Activated T-cell treated with anti-CD3 and anti-CD28 coated beads for 48 hours (primary cell): ENCODE data around the gene AOPEP.

ENCODE experiments used
- DNase-seq: peaks from one replicate; pipeline ENCODE4 v3.0.0-alpha.2; 2020; ENCODE audit warnings: low read depth

Gene AOPEP

DNA sequence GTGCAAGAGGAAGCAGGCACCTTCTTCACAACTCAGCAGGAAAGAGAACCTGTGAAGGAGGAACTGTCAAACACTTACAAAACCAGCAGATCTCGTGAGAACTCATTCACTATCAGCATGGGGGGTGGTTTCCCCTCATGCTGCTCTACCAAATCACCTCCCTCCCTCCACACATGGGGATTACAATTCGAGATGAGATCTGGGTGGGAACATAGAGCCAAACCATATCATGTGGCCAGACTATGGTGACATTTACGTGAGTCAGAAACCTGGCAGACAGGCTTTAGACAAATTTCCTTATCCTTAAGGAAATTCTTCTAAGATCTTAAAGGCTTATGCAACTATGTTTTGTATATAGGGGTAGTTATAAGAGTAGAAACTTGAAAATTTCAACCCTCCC, 8.7 kb upstream of the AOPEP start:
- DNase-seq: no peak

DNA sequence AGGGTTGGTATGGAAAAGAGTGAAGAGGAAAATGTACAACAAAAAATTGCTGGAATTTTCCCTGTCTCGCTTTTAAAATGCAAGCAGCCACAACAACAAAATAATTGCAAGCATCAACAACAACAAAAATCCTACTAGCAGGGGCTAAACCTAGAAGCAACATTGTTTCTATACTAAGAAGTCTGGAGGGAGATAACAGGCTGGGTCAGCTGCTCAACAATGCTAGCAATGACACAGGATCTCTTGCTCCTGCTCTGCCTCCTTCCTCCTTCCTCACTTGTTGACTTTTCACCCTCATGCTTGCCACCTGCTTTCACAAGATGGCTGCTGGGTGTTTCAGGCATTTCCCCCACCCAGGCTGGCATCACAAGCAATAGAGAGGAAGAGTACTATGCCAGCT, 7.6 kb upstream of the AOPEP start:
- DNase-seq: no peak

DNA sequence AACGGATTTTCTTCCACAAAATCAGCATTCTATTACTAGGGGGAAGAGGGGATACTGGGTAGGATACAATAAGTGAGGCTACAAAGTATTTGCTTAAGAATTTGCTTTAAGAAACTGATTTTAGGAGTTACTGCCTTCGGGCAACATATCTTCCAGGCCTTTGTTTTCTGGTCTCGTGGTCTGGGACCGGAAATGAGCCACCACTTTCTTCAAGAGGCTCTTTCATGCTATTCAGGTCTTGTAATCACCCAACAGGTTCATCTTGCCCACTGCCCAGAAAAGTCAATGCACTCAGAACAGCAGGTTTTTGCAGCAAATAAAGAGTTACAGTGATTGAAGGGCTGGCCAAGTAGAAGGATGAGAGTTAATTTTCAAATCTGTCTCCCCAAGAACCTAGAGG, 6.6 kb upstream of the AOPEP start:
- no peak for DNase-seq

DNA sequence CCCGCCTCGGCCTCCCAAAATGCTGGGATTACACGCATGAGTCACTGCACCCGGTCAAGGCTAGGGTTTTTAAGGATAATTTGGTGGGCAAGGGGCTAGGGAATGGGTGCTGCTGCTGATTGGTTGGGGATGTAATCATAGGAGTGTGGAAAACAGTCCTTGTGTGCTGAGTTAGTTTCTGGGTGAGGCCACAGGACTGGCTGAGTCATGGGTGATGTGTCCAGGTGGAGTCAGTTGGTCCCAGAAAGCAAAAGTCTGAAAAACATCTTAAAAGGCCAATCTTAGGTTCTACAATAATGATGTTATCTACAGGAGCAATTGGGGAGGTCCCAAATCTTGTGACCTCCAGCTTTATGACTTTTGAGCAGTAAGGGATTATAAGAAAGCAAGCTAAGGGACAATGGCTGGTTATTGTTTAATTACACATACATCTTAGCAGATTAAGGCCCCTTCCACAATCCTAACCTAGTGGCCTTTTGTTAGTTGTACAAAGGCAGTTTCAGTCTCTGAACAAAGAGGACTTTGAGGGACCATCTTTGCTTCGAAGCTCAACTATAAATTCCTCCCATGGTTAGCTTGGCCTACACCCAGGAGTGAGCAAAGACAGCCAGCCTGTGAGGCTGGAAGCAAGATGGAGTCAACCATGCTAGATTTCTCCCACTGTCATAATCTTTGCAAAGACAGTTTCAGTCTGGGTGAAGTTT, 5.5 kb upstream of the AOPEP start:
- no peak for DNase-seq

DNA sequence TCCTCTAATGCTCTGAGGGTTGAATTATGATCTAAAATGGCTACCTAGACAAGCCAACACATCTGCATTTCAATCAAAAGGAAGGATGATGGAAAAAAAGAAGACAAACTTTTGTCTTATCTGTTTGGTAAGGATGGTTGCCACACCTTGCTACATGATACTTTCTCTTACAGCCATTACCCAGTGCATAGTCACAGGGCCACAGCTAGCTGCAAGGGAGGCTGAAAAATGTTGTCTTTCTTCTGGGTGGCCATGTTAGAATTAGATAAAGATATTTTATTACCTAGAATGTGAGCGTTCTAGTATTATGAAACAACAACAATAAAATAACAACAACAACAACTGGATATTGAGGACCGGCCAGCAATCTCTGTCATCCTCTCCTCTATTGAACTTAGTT, 4.7 kb upstream of the AOPEP start:
- DNase-seq: no peak

DNA sequence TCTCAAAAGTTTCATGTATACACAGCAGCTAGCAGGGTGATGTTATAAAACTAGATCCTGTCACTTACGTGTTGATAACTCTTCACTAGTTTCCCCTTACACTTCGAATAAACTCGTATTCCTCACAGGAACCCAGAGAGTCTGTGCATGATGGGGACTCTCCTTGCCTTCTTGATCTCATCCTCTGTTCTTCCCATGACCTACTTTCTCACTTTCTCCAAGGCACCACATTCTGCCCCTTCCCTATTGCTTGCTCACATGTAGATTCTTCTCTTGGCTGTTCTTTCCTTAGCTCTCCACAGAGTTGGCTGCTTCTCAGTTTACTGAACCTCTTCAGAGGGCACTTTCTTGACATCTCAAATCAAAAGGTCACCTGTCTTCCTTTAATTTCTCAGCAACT, 1.2 kb upstream of the AOPEP start:
- DNase-seq: no peak

DNA sequence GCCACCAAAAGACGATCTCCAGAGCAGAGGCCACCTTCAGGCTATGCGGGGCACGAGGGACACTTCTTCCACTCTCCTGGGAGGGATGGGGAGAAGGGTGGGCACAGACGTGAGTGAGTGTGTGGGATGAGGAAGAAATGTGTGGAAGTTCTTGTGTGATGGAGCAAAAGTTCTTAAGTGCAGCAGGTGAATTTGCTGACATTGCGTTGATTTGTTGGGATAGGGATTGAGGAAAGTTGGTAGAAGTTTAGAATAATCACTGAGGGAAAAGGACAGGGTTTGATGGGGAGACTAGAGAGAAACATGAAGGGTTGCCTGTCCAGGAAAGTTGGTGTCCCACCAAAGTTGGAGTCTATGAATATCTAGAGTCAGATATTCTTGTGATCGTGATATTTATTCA, 2.2 kb downstream of the AOPEP start:
- no peak for DNase-seq

DNA sequence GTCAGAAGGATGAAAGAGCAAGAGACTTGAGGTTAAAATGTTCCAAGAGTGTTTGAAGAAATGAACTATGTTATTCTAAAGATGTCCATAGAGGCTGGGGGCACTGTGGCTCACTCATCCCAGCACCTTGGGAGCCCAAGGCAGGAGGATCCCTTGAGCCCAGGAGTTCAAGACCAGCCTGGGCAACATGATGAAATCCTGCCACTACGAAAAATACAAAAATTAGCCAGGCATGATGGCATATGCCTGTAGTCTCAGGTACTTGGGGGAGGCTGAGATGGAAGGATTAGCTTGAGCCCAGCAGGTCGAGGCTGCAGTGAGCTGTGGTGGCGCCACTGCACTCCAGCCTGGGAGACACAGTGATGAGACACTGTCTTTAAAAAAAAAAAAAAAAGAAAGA, 2.7 kb downstream of the AOPEP start:
- DNase-seq: no peak

DNA sequence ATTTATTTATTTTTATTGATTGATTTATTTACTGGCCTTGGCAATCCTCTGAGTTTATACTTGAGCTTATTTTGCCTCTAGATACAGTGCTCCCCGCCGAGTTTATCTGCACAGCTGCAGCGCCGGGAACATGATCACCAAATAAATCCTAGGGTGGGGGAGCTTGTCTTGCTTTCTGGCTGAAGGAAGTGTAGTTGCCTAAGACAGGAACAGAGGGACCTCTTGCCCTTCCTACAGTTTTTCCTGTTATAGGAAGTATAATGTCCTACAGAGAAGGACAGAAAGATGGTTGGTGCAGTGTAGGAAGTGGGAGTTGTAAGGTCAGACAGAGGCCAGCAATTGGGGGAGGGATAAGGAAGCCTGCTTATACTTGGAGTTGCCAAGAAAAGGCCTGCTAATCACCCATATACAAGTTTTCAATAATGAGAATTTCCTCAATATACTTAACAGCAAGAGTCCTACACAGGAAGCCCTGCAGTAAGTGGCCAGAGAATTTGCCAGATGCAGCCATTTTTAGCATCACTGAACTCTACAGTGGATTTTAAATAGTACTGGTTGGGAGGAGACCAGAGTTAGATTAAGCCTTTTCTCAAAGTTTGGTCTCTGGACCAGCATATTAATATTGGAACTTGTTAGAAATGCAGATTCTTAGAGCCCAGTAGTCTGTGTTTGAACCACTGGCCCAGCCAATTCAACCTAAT, 7.7 kb downstream of the AOPEP start:
- no peak for DNase-seq

DNA sequence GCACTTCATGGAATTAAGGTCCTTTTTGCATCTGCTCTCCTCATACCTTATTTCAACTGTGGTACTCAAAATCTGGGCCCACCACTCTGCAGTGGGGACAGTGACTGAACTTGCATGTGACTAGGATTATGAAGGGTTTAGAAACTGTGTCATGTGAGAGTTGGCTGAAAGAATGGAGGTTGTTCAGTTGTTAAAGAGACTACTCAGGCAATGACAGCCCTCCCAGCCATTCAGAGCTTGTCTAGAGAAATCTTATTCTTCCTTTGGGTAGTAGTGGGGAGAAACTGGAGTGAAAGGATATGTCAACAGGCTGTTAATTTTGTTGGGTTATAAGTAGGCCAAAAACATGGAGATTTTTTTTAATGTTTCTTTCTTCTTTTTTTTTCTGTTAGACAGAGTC, 10.3 kb downstream of the AOPEP start:
- no peak for DNase-seq

DNA sequence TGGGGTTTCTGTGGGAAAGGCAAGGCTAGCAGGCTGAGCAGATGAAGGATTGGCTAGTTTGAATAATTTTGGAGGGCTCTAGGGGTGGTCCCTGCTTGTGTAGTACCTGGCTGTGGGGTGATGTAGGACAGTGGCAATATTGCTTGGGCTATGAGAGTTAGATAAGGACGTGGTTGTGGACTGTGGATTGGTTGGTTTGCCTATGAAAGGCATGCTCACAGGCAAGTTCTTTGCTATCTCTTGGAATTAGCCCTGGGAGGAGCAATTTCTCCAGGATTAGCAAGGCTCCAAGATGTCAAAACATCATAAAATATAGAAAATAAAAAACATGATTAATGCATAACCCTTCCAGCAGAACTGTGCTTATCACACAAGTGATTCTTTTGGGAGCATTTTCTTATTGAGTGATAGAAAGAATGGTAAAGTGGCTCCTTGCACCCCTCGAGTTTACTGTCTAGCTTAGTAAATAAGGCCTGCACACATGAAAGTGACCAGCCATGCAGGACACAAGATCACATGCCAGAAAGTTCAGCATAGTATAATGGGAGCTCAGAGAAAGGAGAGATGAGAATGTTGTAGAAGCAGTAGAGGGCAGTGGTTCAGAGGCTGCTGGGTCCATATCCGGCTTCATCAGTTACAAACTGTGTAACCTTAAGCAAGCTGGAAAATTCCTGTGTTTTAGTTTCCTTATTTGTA, 13.8 kb downstream of the AOPEP start:
- DNase-seq: no peak

DNA sequence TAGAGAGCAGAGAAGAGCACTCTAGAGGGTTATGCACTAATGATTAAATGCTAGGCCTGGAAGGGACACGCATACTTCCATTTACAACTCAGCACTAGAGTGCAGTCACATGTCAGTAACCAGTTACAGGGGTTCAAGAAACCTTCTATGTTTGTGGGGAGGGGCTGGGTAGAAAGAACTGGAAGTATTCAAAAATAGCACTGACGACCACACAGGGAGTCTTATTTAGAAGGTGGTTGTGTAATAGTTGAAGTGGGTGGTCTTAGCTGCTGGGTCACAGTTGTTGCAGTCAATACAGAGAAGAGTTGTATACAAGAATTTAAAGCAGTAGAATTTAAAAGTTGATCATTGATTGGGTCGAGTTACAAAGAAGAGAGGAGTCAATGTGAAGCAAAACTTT, 15.4 kb downstream of the AOPEP start:
- no peak for DNase-seq

DNA sequence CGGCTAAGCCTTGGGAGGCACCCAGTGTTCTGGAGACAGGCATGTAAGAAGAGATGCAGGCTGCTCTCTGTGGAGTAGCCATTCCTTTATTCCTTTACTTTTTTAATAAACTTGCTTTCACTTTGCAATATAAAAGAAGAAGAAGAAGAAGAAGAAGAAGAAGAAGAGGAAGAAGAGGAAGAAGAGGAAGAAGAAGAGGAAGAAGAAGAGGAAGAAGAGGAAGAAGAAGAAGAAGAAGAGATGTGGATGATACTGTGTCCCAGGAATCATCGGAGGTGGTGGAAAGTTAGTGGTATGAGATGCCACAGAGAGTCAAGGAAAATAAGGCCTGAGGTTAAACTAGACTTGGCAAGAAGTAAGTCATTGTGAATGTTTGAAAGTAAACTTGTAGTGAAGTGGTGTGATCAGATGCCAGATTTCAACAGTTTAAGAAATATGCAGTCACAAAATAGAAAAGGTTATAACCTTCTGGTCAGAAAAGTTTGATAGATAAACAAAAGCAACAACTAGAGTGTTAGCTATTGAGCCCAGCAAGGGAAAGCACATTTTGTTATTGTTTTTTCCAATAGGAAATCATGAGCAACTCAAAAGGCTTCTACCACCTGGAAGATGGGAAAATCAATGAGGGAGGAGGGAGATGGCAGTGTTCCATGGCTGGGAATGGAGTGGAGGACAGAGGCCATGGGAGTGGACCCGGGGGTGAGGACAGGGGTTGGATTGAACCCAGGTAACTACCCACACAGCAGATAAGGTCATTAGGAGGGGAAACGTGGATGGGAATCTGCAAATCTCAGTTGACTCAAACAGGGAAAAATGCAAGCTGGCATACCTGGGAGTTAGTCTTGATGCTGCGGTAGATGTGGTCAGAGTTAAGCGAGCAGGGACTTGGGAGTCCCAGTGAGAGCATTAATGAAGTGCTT, 16.8 kb downstream of the AOPEP start:
- no peak for DNase-seq

DNA sequence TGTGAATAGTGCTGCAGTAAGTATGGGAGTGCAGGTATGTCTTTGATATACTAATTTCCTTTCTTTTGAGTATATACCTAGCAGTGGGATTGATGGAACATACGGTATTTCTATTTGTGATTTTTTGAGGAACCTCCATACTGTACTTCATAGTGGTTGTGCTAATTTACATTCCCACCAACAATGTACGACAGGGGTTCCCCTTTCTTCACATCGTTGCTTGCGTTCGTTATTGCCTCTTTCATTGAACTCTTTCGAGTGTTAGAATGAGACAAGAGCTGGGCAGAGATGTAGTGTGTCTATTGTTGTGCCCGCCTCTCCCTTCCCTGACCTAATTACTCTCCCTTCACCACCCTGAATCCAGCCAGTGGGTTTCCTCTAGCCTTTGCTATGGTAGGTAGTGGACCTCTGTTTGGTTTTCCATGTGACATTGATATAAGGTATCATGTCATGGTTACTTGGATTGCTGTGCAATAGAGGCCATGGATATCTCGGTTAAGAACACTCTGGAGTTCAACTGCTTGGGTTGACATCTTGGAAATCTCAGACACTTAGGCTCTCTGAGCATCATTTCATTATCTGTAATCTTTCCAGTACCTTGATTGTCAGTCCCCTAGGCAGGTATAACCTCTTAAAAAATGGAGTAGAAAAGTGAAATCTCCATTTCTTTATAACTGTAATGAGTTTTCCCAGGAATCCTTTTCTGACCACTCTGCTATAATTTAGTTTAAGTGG, 19.5 kb downstream of the AOPEP start:
- no peak for DNase-seq

DNA sequence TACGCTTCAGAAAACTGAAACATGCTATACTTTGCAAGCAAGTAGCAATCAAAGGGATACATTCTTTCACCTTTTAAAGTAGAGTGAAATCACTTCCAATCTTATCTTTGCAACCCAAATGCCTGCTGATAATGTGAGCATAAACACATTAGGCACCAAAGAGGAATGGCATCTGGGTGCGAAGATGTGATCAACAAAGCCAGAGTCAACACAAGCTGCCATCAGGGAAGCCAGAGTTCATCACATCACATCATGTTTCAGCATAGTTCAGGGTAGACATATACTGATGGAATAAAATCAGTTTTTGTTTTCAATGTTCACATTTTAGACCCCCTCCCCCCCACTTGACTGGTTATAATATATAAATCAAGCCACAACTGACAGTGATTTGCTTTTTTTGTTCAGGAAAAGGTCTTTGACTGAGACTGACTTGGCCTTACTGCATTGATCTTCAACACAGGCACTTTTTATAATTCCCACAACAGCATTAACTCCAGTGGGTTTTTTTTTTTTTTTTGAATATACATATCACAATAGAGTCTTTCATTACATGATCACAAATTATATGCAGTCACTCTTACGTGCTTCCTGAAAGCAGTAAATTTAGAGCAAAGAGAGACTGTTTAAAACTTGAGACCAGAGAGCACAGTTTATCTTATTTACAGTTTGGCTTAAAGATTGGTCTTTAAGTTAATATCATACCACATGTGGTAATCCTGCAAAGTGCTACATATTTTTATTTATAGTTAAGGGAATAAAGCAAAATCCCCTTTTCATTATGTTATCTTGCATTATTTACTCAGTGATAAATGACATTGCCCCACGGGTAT, 20.3 kb downstream of the AOPEP start:
- DNase-seq: no peak

DNA sequence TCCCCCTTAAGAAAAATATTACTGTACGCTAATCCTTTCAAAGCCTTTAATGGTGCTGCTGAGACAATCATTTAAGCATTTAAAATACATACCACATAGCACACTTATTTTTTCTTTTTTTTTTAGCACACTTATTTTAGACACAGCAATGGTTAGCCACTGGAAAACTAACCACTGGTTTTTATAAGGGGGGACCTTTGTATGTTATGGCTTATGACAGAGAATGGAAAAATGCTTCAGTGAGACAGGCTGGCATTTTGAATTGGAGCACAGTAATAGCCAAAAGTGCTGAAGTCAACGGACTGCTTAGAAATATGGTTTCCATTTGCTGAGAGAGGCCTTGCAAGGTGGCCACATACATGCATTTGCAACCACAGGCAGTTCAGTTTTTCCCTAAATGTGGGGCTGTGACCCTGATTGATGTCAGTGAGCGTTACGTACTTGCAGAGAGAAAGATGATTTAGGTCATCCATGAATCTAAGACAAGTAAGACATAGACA, 28.5 kb downstream of the AOPEP start:
- DNase-seq: no peak

DNA sequence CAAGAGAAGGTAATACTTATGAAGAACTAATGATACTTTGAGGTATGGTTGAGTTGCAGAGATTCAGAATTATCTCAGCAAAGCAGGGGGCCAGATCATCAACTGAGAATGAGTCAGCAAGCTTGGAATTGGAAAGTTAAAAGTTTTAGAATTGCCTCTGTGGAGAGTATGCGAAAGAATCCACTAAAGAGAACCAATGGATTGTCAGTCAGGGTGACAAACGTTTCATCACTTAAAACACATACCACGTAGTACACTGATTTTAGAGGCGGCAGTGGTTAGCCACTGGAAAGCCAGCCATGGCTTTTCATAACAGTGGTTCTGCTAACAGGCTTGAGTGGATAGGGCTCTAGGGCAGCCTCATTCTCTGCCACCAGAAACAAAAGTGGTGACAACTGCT, 30.7 kb downstream of the AOPEP start:
- DNase-seq: no peak

DNA sequence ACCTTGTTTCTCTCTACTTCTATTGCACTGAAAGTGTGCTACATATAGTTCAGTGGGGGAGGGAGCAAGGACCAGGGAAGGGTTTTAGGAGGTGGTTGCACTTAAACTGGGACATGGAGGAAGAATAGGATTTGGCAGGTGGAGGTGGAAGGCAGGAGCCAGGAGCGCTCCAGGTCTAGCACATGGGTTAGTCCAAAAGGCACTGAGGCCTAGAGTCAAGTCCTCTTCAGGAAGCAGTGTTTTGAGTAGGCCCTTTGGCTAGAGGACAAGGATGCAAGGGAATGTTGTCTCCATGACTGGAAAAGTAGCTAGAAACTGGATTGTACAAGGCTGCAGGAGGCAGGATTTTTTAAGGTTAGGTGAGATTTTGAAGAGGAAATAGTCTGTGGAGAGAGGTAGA, 31.5 kb downstream of the AOPEP start:
- DNase-seq: no peak

DNA sequence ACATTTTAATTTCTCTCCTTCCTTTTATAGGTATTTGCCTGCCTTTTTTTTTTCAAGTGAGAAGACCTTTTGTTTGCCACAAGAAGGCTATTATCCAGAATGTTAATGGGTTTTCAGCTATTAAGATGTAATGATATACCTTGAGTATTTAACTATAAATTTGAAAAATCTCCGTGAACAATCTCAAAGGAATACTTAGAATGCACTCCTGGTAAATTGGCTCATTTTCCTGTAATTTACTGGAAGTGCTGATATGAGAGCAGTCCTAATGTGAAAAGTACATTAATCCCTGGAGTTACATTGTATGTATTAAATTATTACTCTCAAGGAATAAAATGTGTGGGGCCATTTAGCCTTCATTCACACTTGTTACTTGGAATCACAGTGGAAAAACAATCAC, 32.4 kb downstream of the AOPEP start:
- DNase-seq: no peak

DNA sequence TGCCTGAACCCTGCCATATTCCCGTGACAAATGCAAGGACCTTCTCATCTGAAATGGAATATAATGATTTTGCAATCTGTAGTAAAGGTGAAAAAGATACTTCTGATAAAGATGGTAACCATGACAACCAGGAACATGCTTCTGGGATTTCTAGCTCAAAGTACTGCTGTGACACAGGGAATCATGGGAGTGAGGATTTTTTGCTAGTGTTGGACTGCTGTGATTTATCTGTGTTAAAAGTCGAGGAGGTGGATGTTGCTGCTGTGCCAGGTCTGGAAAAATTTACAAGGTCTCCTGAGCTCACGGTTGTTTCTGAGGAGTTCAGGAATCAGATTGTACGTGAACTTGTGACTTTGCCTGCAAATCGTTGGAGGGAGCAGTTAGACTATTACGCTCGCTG, 33.5 kb downstream of the AOPEP start:
- no peak for DNase-seq

DNA sequence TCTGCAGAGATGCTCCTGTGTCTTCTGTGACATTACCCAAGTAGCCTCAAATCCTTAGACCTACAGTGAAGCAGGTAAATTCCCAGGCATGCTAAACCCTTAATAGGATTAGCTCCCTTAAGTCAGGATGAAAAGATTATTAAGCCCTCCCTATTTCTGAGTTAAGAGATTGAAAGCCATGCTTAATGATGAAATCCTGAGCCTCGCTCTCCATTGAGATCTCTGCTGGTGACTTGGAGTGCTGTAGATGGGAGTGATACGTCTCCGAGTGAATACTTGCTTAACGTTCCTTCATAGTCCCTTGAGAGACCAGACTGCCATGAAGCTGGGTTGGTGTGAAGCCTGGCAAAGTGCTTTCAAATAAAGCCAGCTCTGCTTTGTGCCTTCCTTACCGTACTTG, 34.2 kb downstream of the AOPEP start:
- no peak for DNase-seq
